CD4-positive, alpha-beta T cell treated with Interleukin-10 for 1 hour (primary cell): ENCODE results near the gene TMEM255B.

Experiments used
- DNase-seq: peaks from one replicate; pipeline ENCODE4 v3.0.0-alpha.2; 2020

The TMEM255B gene

GRCh38 chr13:113853518-113854237, 94.7 kb downstream of the TMEM255B start:
- DNase-seq: no peak

- no peak for DNase-seq
Observed at GRCh38 chr13:113854238-113855011, 95.4 kb downstream of the TMEM255B start.

DNA sequence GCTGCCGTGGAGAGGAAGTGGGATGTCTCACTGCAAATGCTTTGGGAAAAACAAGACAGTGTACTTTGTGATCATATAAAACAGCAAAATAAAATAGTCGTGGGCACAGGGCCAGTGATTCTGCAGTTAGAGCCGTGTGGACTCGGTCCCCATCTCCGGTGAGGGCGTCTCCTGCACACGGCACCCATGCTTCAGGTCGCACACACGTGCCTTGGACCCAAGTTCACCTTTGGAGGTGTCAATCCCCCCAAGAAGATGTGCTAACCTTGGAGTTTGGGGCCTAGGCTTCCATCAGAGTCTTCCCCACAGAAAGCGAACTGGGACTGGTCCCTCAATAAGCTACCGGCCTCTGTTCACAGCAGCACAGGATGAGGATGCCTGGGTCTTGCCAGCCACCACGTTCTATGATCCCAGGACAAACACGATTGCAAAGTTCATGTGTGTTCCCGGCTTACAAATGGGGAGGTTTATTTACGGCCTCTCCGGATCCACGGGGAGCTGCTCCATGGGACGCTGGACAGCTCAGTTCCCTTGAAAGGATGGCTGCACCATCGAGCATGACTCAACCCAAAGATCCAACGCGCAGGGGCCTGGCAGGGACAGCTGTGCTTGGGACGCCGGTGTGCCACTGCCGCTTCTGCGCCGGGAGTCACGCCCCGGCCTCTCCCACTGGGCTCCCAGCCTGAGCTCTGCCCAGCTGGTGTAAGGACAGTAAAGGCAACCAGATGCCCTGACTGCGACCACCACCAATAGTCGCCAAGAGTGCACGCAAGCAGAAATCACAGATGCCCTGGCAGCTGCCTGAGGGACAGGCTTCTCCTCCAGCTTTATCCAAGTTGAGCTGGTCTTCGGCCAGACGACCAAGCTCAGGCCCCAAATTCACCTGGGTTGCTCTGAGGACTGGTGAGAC, 96.2 kb downstream of the TMEM255B start:
- no peak for DNase-seq

GRCh38 chr13:113855931-113856715, 97.1 kb downstream of the TMEM255B start:
- no peak for DNase-seq

DNA sequence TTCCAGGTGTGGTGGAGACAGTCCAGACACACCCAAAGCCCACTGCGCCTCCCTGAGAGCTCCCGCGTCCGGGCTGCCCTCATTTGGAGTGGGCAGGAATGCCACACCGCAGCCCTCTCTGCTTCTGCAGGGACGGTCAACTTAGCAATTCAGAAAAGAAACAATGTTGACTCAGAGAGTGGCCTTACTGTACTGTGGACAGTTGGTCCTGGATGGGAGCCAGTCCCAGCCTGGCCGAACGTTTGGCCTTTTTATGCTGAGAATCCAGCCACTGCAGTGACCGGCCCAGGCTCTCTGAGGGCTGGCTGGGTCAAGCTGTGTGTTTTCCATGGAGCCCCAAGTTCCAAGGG, 97.7 kb downstream of the TMEM255B start:
- no peak for DNase-seq

GRCh38 chr13:113857531-113858195, 98.6 kb downstream of the TMEM255B start:
- DNase-seq: no peak

DNA sequence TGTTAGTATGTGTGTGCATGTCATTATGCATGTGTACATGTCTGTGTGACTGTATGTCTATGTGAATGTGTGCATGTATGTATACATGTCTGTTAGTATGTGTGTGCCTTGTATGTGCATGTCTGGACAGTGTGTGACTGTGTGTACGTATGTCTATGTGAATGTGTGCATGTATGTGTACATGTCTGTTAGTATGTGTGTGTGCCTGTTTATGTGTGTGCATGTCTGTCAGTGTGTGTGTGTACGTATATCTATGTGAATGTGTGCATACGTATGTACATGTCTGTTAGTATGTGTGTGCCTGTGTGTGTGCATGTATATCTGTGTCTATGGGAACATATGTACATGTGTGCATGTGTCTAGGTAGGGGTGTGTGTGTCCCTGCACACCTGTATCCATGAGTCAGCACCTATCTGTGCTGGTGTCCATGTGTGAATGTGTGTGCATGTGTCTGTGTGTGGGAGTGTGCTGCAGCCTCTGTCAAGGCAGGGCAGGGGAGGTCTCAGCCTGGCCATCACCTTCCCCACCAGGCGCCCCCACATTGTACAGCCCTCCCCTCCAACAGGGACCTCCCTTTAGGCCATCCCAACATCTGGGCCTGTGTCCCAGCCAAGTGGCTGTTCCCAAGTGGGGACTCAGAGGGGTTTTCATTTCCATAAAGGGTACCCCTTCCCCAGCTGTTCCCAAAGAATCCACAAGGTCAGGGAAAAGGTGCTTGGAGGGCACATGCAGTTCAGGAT, 100.5 kb downstream of the TMEM255B start:
- DNase-seq: no peak

GRCh38 chr13:113860051-113860664, 101.1 kb downstream of the TMEM255B start:
- no peak for DNase-seq

- no peak for DNase-seq
Observed at GRCh38 chr13:113860665-113861432, 101.8 kb downstream of the TMEM255B start.

GRCh38 chr13:113861433-113862030, 102.5 kb downstream of the TMEM255B start:
- no peak for DNase-seq

DNA sequence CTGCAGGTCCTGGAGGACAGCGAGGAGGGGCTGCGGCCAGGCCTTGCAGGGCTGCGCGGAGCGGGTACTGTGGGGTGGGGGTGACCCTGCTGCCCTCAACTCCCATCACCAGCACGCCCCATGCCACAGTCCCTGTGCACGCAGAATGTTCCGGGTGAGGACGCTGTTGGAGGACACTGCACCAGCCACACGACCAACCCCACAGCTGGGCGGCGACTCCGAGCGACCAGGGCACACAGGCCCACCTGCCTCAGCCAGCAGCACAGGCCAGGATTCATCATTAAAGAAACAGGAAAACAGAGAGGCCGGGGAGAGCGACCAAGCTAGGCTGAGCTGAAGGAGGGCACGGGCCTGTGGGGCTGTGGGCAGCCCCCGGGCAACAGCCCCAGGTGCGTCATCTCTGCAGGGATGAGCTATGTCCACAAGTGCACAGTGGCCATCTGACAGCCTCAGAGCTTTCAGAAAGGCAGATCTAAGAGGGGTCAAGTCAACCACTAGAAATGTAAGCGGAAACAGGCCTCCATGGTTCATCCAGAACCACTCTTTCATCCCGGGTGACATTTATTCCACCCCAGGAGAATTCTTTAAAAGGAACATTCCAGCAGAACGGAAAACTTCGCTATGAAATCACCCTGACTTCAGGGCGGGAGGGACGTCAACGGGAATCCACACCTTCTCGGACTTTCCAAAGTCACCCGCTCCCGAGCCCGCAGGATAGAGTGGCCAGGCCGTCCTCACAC, 103.3 kb downstream of the TMEM255B start:
- no peak for DNase-seq

- peak; percentile 24 for DNase-seq
Observed at GRCh38 chr13:113862931-113863523, 104.0 kb downstream of the TMEM255B start.

DNA sequence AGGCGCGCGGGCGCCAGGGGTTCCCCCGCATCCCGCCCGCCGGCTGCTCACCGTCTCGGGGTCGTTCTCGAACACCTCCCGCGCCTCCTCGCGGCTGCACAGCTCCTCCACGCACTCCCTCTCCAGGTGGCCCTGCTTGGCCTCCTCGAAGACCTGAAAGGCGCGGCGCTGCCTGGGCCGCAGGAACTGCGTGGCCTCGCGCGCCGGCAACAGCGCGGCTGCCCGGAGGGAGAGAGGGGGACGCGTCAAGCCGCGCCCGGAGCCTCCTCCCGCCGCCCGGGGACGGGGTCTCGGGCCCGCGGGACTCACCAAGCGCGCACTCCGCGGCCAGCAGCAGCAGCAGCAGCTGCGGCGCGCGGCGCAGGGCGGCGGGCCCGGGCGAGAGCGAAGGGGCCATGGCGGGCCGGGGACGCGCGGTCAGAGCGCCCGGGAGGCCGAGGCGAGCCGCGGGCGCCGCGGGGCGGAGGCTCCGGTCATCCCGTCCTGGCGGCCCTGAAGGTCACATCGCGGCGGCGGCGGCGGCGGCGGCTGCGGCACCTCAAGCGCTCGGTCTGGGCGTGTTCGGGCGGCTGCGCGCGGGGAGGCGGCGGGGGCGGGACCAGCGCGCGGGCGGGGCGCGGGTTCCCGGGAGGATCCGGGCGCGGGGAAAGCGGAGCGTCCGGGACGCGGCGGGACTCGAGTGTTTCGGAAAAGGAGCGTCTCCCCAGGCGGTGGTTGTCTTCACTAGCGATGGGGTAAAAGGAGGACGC, 104.7 kb downstream of the TMEM255B start, which contains the start of gene GAS6:
Gene GAS6, minus strand, starts transcription at position 553 of the 749 bp plus-strand sequence. Its CDS starts 156 bp downstream, at position 397.
- DNase-seq: no peak

DNA sequence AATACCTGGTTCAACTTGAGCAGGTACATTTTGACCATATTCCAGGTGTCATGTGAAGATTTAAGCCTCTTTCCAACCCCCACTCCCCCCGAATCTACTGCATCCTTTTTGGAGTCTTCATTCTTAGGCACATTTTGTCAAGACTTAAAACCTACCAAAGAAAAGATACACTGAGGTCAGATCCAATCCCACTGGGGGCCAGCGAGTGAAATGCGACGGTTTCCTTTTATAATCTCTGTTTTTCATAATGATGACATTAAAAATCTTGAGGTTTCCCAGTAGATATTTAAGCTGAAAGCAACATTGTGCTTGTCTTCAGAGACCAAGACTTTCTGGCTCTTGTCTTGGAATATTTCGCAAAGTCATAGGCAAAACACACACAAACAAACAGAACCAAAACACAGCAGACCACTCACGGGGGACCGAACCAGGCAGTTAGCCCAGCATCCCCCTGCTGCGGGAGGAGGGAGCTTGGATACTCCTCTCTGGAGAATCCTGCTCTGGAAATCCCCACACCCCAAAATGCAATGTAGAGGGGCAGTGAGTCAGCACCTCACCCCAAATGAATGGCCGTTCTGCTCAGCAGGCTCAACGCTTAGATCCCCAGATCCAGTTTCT, 105.4 kb downstream of the TMEM255B start:
- DNase-seq: no peak

GRCh38 chr13:113865427-113865826, 106.4 kb downstream of the TMEM255B start:
- DNase-seq: no peak
